HEK293T (cell line): ENCODE results near the gene SUSD5.

Source experiments
- BHLHE40 ChIP-seq: fragments of 450-650 bp; IDR thresholded peaks from 2 replicates; pipeline ENCODE4 v1.6.1; 2016; ENCODE audit warnings: mild to moderate bottlenecking, moderate library complexity, borderline replicate concordance
- CTBP1 ChIP-seq: fragments of 450-650 bp; IDR thresholded peaks from 2 replicates; pipeline ENCODE4 v1.6.1; 2016; ENCODE audit warnings: borderline replicate concordance
- FOXA1 ChIP-seq: fragments of 450-650 bp; IDR thresholded peaks from 2 replicates; pipeline ENCODE4 v1.6.1; 2016; ENCODE audit warnings: mild to moderate bottlenecking
- HDGF ChIP-seq: fragments of 450-650 bp; IDR thresholded peaks from 2 replicates; pipeline ENCODE4 v1.6.1; 2017; ENCODE audit warnings: antibody characterized with exemption, borderline replicate concordance
- NFRKB ChIP-seq: fragments of 450-650 bp; IDR thresholded peaks from 2 replicates; pipeline ENCODE4 v1.6.1; 2016; ENCODE audit warnings: mild to moderate bottlenecking, moderate library complexity
- SP1 ChIP-seq: fragments of 450-650 bp; IDR thresholded peaks from 2 replicates; pipeline ENCODE4 v1.6.1; 2017
- SUZ12 ChIP-seq: fragments of 450-650 bp; IDR thresholded peaks from 2 replicates; pipeline ENCODE4 v1.6.1; 2016; ENCODE audit warnings: mild to moderate bottlenecking
- TARDBP ChIP-seq: fragments of 450-650 bp; IDR thresholded peaks from 2 replicates; pipeline ENCODE4 v1.6.1; 2016

GRCh38 chr3:33186524-33187367 is 31.9 kb downstream of the SUSD5 start:
- TF ChIP-seq SUZ12 (no peak), BHLHE40 (no peak), FOXA1 (no peak), TARDBP (no peak), SP1 (no peak), HDGF (no peak), CTBP1 (no peak), NFRKB (no peak)
